Activated T-cell treated with anti-CD3 and anti-CD28 coated beads, Interleukin-2, amount 50 U/mL, for 48 hours (primary cell): Measurements from ENCODE around the gene TGFBR3.

Source experiments
- DNase-seq, 2 experiments: peaks; one replicate each; pipeline ENCODE4 v3.0.0-alpha.2; 2020

TGFBR3 gene

GRCh38 chr1:91796390-91796654 lies 89.6 kb downstream of the TGFBR3 start:
- DNase-seq, result no peak

- DNase-seq, result no peak
Observed at GRCh38 chr1:91795591-91796389, 90.2 kb downstream of the TGFBR3 start.

GRCh38 chr1:91793877-91794276 lies 92.1 kb downstream of the TGFBR3 start:
- DNase-seq, result no peak

GRCh38 chr1:91793189-91793588 lies 92.8 kb downstream of the TGFBR3 start:
- no peak for DNase-seq

GRCh38 chr1:91792489-91793071 lies 93.4 kb downstream of the TGFBR3 start:
- no peak for DNase-seq

GRCh38 chr1:91791691-91792488 lies 94.1 kb downstream of the TGFBR3 start:
- DNase-seq, result no peak

GRCh38 chr1:91791103-91791502 lies 94.8 kb downstream of the TGFBR3 start:
- no peak for DNase-seq

GRCh38 chr1:91790392-91790791 lies 95.6 kb downstream of the TGFBR3 start:
- DNase-seq, result no peak

- no peak for DNase-seq
Observed at GRCh38 chr1:91789273-91789997, 96.5 kb downstream of the TGFBR3 start.

GRCh38 chr1:91787919-91788318 lies 98.0 kb downstream of the TGFBR3 start:
- DNase-seq, result no peak

- DNase-seq, result no peak
Observed at GRCh38 chr1:91784616-91785015, 101.3 kb downstream of the TGFBR3 start.

- no peak for DNase-seq
Observed at GRCh38 chr1:91784191-91784590, 101.8 kb downstream of the TGFBR3 start.

GRCh38 chr1:91783423-91784170 lies 102.4 kb downstream of the TGFBR3 start:
- no peak for DNase-seq

- DNase-seq, result no peak
Observed at GRCh38 chr1:91781901-91782622, 103.9 kb downstream of the TGFBR3 start.

- DNase-seq, result no peak
Observed at GRCh38 chr1:91781371-91781825, 104.6 kb downstream of the TGFBR3 start.

- DNase-seq, result no peak
Observed at GRCh38 chr1:91779548-91780021, 106.4 kb downstream of the TGFBR3 start.

GRCh38 chr1:91778964-91779363 lies 107.0 kb downstream of the TGFBR3 start:
- no peak for DNase-seq

GRCh38 chr1:91777630-91778300 lies 108.2 kb downstream of the TGFBR3 start:
- DNase-seq, result no peak

GRCh38 chr1:91777196-91777595 lies 108.8 kb downstream of the TGFBR3 start:
- DNase-seq, result no peak

GRCh38 chr1:91776068-91776794 lies 109.7 kb downstream of the TGFBR3 start:
- DNase-seq, result no peak
